ENCODE results near the gene OR8S1.
"Not testable (repeated sequence)": the region's sequence is repeated elsewhere in the genome, so short reads cannot be mapped to it uniquely, and the experiment has no call there.

The OR8S1 gene

GRCh38 chr12:48514728-48515127, 10.7 kb upstream of the OR8S1 start:
- H3K9me3 ChIP-seq (ENCODE audit: control insufficient read depth, low read depth, low read length): no peaks in the 10 kb centered on the region
- no peak overlapping the region for H3K27ac ChIP-seq (ENCODE audit: low read length)
- no peaks in the 10 kb centered on the region for H3K27me3 ChIP-seq (ENCODE audit: control insufficient read depth, insufficient read depth, low read length)
- H3K36me3 ChIP-seq (ENCODE audit: control insufficient read depth, low read depth, low read length): no peaks in the 10 kb centered on the region
- H3K9ac ChIP-seq (ENCODE audit: low read length): no peak overlapping the region
- H3K4me1 ChIP-seq (ENCODE audit: control insufficient read depth, low read depth, low read length): no peaks in the 10 kb centered on the region
- H3K4me3 ChIP-seq (ENCODE audit: low read length): no peak overlapping the region

DNA sequence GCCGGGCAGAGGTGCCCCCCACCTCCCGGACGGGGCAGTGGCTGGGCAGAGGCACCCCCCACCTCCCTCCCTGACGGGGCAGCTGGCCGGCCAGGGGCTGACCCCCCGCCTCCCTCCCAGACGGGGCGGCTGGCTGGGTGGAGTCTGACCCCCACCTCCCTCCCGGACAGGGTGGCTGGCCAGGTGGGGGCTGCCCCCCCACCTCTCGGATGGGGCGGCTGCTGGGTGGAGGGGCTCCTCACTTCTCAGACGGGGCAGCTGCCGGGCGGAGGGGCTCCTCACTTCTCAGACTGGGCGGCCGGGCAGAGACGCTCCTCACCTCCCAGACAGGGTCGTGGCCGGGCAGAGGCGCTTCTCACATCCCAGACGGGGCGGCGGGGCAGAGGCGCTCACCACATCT, 5.1 kb upstream of the OR8S1 start:
- H3K27me3 ChIP-seq (ENCODE audit: control insufficient read depth, insufficient read depth, low read length); H3K9me3 ChIP-seq (ENCODE audit: control insufficient read depth, low read depth, low read length); H3K4me3 ChIP-seq (ENCODE audit: low read length); H3K4me1 ChIP-seq (ENCODE audit: control insufficient read depth, low read depth, low read length); H3K9ac ChIP-seq (ENCODE audit: low read length); H3K36me3 ChIP-seq (ENCODE audit: control insufficient read depth, low read depth, low read length); H3K27ac ChIP-seq (ENCODE audit: low read length): not testable (repeated sequence)

DNA sequence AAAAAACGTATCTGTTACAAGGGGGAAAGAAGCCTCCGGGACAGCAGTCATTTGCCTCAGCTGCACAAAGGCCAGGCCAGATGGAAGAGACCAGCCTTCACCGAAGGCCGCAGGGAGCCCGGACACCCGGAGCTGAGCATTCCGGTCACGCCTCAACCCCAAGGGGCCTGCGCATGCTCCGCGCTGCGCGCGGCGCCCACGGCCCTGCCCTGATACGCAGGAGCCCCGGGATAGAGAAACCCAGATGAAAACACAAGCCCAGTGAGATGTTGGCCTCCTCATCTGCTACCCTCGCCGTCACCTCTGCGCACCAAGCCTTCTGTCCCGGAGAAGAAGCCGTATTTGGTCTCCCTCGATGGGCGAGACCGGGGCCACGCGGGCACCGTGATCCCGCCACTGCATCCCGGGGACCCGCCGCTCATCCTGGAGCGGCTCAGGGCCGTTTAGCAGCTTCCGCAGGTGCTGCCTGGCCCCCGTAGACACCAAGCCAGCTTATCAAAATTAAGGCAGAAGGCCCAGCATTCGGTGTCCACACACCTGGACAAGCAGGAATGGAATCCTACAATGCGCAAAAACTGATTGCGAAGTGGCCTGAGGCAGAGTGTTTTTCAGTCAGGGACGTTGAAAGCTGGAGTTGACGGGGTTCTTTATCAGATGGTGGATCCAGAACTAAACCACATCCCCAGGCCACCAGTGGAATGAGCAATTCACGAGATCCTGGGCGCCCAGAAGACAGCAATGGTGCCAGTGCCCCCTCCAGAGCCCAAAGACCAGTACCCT, 2.6 kb downstream of the OR8S1 start:
- no peak overlapping the region for H3K4me3 ChIP-seq (ENCODE audit: low read length)
- H3K9me3 ChIP-seq (ENCODE audit: control insufficient read depth, low read depth, low read length): no peaks in the 10 kb centered on the region
- H3K27me3 ChIP-seq (ENCODE audit: control insufficient read depth, insufficient read depth, low read length): no peaks in the 10 kb centered on the region
- H3K36me3 ChIP-seq (ENCODE audit: control insufficient read depth, low read depth, low read length): no peaks in the 10 kb centered on the region
- H3K4me1 ChIP-seq (ENCODE audit: control insufficient read depth, low read depth, low read length): no peaks in the 10 kb centered on the region
- no peak overlapping the region for H3K9ac ChIP-seq (ENCODE audit: low read length)
- H3K27ac ChIP-seq (ENCODE audit: low read length): no peak overlapping the region

GRCh38 chr12:48532601-48533000, 7.2 kb downstream of the OR8S1 start:
- Histone ChIP-seq H3K9me3 (ENCODE audit: control insufficient read depth, low read depth, low read length) (no peaks in the 10 kb centered on the region), H3K27ac (ENCODE audit: low read length) (no peak overlapping the region), H3K36me3 (ENCODE audit: control insufficient read depth, low read depth, low read length) (no peaks in the 10 kb centered on the region), H3K4me1 (ENCODE audit: control insufficient read depth, low read depth, low read length) (no peaks in the 10 kb centered on the region), H3K4me3 (ENCODE audit: low read length) (no peak overlapping the region), H3K27me3 (ENCODE audit: control insufficient read depth, insufficient read depth, low read length) (no peaks in the 10 kb centered on the region), H3K9ac (ENCODE audit: low read length) (no peak overlapping the region)

GRCh38 chr12:48536602-48537001, 11.2 kb downstream of the OR8S1 start:
- no peaks in the 10 kb centered on the region for H3K27me3 ChIP-seq (ENCODE audit: control insufficient read depth, insufficient read depth, low read length)

DNA sequence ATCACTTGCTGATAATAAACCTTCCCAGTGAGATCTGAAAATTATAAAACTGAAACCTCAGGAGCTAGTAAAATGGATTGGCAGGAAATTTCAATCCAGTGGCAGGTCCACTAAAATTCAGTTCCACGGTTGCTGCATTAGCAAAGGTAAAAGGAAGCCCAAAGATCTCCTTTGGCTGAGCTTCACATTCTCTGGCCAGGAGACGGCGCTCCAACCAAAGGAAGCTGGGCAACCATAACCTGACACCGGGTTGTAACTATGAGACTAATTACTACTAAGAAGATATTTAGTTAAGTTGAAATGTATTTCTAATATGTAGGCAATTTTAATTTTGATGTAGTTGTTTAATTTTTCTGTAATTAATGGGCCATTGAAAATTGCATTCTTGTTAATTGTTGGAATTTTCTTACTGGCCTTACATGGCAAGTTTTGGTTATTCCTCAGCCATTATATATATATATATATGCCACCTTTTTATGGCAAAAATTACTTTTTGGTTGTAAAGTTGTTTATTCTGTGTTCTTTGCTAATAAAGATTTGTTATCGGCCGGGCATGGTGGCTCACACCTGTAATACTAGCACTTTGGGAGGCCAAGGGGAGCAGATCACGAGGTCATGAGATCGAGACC, 17.0 kb downstream of the OR8S1 start:
- H3K27ac ChIP-seq (ENCODE audit: low read length): no peak overlapping the region
- H3K9ac ChIP-seq (ENCODE audit: low read length): no peak overlapping the region
- no peaks in the 10 kb centered on the region for H3K36me3 ChIP-seq (ENCODE audit: control insufficient read depth, low read depth, low read length)
- H3K4me3 ChIP-seq (ENCODE audit: low read length): no peak overlapping the region
- H3K9me3 ChIP-seq (ENCODE audit: control insufficient read depth, low read depth, low read length): no peaks in the 10 kb centered on the region
- H3K27me3 ChIP-seq (ENCODE audit: control insufficient read depth, insufficient read depth, low read length): no peaks in the 10 kb centered on the region
- H3K4me1 ChIP-seq (ENCODE audit: control insufficient read depth, low read depth, low read length): no peaks in the 10 kb centered on the region

More at GRCh38 chr12:48536602-48537001, 11.2 kb downstream of the OR8S1 start:
- Histone ChIP-seq H3K27ac (ENCODE audit: low read length) (no peak overlapping the region), H3K36me3 (ENCODE audit: control insufficient read depth, low read depth, low read length) (no peaks in the 10 kb centered on the region), H3K4me3 (ENCODE audit: low read length) (no peak overlapping the region), H3K9me3 (ENCODE audit: control insufficient read depth, low read depth, low read length) (no peaks in the 10 kb centered on the region), H3K9ac (ENCODE audit: low read length) (no peak overlapping the region), H3K4me1 (ENCODE audit: control insufficient read depth, low read depth, low read length) (no peaks in the 10 kb centered on the region)

GRCh38 chr12:48545833-48546469, 20.5 kb downstream of the OR8S1 start:
- H3K4me1 ChIP-seq (ENCODE audit: control insufficient read depth, low read depth, low read length): no peaks in the 10 kb centered on the region
- no peak overlapping the region for H3K9ac ChIP-seq (ENCODE audit: low read length)
- H3K4me3 ChIP-seq (ENCODE audit: low read length): no peak overlapping the region
- no peaks in the 10 kb centered on the region for H3K27me3 ChIP-seq (ENCODE audit: control insufficient read depth, insufficient read depth, low read length)
- H3K27ac ChIP-seq (ENCODE audit: low read length): no peak overlapping the region
- H3K9me3 ChIP-seq (ENCODE audit: control insufficient read depth, low read depth, low read length): no peaks in the 10 kb centered on the region
- no peaks in the 10 kb centered on the region for H3K36me3 ChIP-seq (ENCODE audit: control insufficient read depth, low read depth, low read length)

DNA sequence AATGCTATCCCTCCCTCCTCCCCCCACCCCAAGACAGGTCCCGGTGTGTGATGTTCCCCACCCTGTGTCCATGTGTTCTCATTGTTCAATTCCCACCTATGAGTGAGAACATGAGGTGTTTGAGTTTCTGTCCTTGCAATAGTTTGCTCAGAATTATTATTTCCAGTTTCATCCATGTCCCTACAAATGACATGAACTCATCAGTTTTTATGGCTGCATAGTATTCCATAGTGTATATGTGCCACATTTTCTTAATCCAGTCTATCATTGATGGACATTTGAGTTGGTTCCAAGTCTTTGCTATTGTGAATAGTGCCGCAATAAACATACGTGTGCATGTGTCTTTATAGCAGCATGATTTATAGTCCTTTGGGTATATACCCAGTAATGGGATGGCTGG, 21.6 kb downstream of the OR8S1 start:
- H3K4me1 ChIP-seq (ENCODE audit: control insufficient read depth, low read depth, low read length); H3K27me3 ChIP-seq (ENCODE audit: control insufficient read depth, insufficient read depth, low read length); H3K9ac ChIP-seq (ENCODE audit: low read length); H3K4me3 ChIP-seq (ENCODE audit: low read length); H3K27ac ChIP-seq (ENCODE audit: low read length); H3K36me3 ChIP-seq (ENCODE audit: control insufficient read depth, low read depth, low read length); H3K9me3 ChIP-seq (ENCODE audit: control insufficient read depth, low read depth, low read length): not testable (repeated sequence)

DNA sequence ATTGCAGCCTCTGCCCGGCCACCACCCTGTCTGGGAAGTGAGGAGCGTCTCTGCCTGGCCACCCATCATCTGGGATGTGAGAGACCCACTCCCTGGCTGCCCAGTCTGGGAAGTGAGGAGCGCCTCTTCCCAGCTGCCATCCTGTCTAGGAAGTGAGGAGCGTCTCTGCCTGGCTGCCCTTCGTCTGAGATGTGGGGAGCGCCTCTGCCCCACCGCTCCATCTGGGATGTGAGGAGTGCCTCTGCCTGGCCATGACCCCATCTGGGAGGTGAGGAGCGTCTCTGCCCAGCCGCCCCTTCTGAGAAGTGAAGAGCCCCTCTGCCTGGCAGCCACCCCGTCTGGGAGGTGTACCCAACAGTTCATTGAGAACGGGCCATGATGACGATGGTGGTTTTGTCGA, 26.2 kb downstream of the OR8S1 start:
- H3K27me3 ChIP-seq (ENCODE audit: control insufficient read depth, insufficient read depth, low read length); H3K27ac ChIP-seq (ENCODE audit: low read length); H3K36me3 ChIP-seq (ENCODE audit: control insufficient read depth, low read depth, low read length); H3K4me3 ChIP-seq (ENCODE audit: low read length); H3K9ac ChIP-seq (ENCODE audit: low read length); H3K4me1 ChIP-seq (ENCODE audit: control insufficient read depth, low read depth, low read length); H3K9me3 ChIP-seq (ENCODE audit: control insufficient read depth, low read depth, low read length): not testable (repeated sequence)

DNA sequence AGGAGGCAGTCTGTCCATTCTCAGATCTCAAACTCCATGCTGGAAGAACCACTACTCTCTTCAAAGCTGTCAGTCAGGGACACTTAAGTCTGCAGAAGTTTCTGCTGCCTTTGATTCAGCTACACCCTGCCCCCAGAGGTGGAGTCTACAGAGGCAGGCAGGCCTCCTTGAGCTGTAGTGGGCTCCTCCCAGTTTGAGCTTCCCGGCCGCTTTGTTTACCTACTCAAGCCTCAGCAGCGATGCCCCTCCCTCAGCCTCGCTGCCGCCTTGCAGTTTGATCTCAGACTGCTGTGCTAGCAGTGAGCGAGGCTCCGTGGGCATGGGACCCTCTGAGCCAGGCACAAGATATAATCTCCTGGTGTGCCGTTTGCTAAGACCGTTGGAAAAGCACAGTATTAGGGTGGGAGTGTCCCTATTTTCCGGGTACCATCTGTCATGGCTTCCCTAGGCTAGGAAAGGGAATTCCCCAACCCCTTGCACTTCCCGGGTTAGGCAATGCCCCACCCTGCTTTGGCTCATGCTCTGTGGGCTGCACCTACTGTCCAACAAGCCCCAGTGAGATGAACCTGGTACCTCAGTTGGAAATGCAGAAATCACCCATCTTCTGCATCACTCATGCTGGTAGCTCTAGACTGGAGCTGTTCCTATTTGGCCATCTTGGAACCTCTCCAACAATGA, 28.4 kb downstream of the OR8S1 start:
- not testable (repeated sequence) for H3K4me1 ChIP-seq (ENCODE audit: control insufficient read depth, low read depth, low read length); H3K36me3 ChIP-seq (ENCODE audit: control insufficient read depth, low read depth, low read length); H3K9me3 ChIP-seq (ENCODE audit: control insufficient read depth, low read depth, low read length); H3K4me3 ChIP-seq (ENCODE audit: low read length); H3K27ac ChIP-seq (ENCODE audit: low read length); H3K27me3 ChIP-seq (ENCODE audit: control insufficient read depth, insufficient read depth, low read length); H3K9ac ChIP-seq (ENCODE audit: low read length)

DNA sequence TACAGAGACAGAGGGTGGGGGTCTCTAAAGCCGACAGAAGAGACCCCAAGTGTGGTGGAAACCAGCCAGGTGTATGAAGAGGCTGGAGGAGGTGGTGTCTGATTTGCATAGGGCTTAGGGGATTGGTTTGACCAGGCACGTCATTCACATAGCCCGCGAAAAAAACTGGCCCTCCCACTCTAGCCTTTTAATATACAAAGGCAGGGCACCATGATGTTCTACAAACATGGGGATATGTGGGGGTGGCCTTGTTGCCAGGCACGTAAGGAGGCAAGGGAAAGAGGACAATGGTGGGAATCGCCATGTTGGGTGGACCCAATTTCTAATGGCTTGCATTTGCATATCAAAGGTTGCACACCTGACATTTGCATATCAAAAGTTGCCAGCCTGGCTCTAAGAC, 31.2 kb downstream of the OR8S1 start:
- Histone ChIP-seq H3K27ac (ENCODE audit: low read length) (no peak overlapping the region), H3K9ac (ENCODE audit: low read length) (no peak overlapping the region), H3K4me1 (ENCODE audit: control insufficient read depth, low read depth, low read length) (peaks cover 9% of the 10 kb centered on the region), H3K4me3 (ENCODE audit: low read length) (no peak overlapping the region), H3K36me3 (ENCODE audit: control insufficient read depth, low read depth, low read length) (no peaks in the 10 kb centered on the region), H3K27me3 (ENCODE audit: control insufficient read depth, insufficient read depth, low read length) (no peaks in the 10 kb centered on the region), H3K9me3 (ENCODE audit: control insufficient read depth, low read depth, low read length) (no peaks in the 10 kb centered on the region)
